ENCODE results near the gene SLIT3.
A peak's percentile ranks its signal among the peaks of the same experiment; 100 is the strongest.

SLIT3 gene

DNA sequence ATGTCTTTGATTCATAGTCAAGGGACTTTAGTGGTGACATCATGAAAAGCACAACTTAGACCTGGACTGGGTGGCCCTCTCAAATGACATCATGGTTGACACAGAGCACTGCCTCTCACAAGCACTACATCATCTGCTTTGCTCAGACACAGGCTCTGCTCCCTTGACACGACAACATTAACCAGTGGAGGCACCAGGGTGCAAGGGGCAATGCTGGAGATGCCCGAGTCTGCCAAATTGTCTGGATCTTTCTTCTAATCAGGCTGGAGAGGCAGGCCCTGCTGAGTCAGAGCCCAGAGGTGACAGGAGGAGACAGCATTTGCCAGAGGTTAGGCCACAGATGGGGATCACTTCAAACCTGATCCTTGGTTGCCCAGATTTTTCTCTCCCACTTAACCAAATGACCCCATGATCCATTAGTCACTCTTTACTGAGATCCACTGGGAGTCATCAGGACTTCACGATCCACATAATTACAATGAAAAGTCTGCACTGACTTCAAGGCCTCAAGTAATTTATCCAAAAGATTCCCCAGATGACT lies 174.4 kb downstream of the SLIT3 start:
- Histone ChIP-seq H3K4me3 (ENCODE audit: low read depth, low read length) (no peak overlapping the region), H3K27ac (no peak overlapping the region), H3K27me3 (replicated peaks) (no peaks in the 10 kb centered on the region), H3K36me3 (replicated peaks) (no peaks in the 10 kb centered on the region)
- TF ChIP-seq, protein P1, sequence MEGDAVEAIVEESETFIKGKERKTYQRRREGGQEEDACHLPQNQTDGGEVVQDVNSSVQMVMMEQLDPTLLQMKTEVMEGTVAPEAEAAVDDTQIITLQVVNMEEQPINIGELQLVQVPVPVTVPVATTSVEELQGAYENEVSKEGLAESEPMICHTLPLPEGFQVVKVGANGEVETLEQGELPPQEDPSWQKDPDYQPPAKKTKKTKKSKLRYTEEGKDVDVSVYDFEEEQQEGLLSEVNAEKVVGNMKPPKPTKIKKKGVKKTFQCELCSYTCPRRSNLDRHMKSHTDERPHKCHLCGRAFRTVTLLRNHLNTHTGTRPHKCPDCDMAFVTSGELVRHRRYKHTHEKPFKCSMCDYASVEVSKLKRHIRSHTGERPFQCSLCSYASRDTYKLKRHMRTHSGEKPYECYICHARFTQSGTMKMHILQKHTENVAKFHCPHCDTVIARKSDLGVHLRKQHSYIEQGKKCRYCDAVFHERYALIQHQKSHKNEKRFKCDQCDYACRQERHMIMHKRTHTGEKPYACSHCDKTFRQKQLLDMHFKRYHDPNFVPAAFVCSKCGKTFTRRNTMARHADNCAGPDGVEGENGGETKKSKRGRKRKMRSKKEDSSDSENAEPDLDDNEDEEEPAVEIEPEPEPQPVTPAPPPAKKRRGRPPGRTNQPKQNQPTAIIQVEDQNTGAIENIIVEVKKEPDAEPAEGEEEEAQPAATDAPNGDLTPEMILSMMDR (IDR thresholded peaks at IDR 0.05; ENCODE audit: low read depth, low read length, missing control alignments) = no peak
- in situ Hi-C loops (cut with HindIII; ENCODE audit: low pct_ligation_motif_present, low sequenced_read_pairs) = no loop called here
- no peak for DNase-seq

DNA sequence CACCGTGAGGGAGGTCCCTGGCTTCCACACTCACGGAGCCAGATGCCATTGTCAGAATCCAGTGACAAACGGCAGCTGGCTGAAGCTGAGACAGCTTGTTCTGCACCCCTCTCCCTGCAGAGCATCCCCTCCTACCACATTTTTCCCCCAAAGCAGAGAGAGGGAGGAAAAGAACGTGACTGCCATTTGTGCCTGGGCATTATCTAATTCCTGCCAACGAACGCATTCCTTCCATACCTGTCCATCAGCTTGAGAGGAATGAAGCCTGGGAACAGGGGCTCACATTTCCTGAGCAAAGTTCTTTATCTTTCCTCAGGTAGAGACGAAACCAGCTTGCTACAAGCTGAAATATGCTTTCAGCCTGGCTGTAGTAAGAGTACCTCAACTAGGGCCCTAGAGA lies 175.4 kb downstream of the SLIT3 start:
- H3K27ac ChIP-seq = no peak overlapping the region
- in situ Hi-C loops (cut with HindIII; ENCODE audit: low pct_ligation_motif_present, low sequenced_read_pairs) = no loop called here
- no peak overlapping the region for H3K4me3 ChIP-seq (ENCODE audit: low read depth, low read length)
- no peaks in the 10 kb centered on the region for H3K36me3 ChIP-seq (replicated peaks)
- H3K27me3 ChIP-seq (replicated peaks) = no peaks in the 10 kb centered on the region
- no peak for DNase-seq
- TF ChIP-seq, protein P1 (IDR thresholded peaks at IDR 0.05; ENCODE audit: low read depth, low read length, missing control alignments) = no peak

DNA sequence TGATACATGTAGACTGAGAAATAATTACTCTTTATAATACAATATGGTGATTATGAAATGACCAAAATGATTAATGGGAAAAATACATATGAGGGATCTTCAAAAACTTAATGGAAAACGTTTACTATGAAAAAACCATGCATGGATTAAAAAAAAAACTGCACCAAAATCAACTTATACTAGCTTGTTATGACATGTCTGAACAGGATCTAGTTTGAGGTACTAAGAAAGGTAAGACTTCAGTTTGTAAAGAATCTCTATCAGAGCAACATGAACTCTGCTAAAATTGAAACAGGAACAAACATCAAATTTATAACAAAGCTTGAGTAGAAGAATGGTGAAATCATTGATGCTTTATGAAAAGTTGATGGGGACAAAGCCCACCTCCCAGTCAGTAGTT lies 178.0 kb downstream of the SLIT3 start:
- Histone ChIP-seq H3K36me3 (replicated peaks) (no peaks in the 10 kb centered on the region), H3K4me3 (ENCODE audit: low read depth, low read length) (no peak overlapping the region), H3K27ac (no peak overlapping the region), H3K27me3 (replicated peaks) (no peaks in the 10 kb centered on the region)
- TF ChIP-seq, protein P1 (IDR thresholded peaks at IDR 0.05; ENCODE audit: low read depth, low read length, missing control alignments) = no peak
- in situ Hi-C loops (cut with HindIII; ENCODE audit: low pct_ligation_motif_present, low sequenced_read_pairs) = no loop called here
- DNase-seq = no peak

DNA sequence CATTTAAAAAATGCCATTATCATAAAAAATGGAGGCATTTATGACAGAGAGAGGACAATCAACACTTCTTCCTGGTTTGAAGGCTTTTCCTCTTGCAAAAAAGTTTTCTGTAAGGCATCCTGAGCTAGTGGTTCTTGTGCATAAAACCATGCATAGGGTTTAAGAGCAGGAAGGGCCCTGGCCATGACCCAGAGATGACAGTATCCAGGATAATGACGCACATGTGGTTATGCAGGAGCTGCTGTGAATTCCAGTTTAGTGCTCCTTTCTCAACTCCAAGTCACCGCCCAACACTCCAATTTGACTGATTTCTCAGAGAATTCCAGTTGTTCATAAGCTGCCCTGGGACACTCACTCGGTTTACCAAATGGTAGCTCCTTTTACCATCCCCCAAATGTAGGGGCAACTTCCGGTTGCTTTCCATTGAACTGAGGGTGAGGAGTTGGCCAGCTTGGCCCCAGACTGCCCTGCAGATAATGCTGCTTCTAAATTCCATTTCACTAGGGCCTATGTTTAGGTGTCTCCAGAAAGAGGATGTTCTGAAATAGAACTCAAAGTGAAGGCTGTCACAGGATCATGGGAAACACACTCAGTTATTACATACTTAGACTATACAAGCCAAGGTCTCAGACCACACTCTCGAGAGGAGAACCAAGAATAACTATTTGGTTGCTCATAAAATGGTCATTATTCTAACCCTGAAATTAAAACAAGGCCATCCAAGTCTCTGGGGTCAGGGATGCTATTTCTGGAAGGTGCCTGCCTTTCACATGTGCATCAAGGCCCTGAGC lies 179.1 kb downstream of the SLIT3 start:
- Histone ChIP-seq H3K4me3 (ENCODE audit: low read depth, low read length) (no peak overlapping the region), H3K27me3 (replicated peaks) (no peaks in the 10 kb centered on the region), H3K36me3 (replicated peaks) (no peaks in the 10 kb centered on the region), H3K27ac (peak overlapping the region; percentile 61)
- TF ChIP-seq, protein P1 (IDR thresholded peaks at IDR 0.05; ENCODE audit: low read depth, low read length, missing control alignments) = no peak
- in situ Hi-C loops (cut with HindIII; ENCODE audit: low pct_ligation_motif_present, low sequenced_read_pairs) = no loop called here
- peak; percentile 93 for DNase-seq

DNA sequence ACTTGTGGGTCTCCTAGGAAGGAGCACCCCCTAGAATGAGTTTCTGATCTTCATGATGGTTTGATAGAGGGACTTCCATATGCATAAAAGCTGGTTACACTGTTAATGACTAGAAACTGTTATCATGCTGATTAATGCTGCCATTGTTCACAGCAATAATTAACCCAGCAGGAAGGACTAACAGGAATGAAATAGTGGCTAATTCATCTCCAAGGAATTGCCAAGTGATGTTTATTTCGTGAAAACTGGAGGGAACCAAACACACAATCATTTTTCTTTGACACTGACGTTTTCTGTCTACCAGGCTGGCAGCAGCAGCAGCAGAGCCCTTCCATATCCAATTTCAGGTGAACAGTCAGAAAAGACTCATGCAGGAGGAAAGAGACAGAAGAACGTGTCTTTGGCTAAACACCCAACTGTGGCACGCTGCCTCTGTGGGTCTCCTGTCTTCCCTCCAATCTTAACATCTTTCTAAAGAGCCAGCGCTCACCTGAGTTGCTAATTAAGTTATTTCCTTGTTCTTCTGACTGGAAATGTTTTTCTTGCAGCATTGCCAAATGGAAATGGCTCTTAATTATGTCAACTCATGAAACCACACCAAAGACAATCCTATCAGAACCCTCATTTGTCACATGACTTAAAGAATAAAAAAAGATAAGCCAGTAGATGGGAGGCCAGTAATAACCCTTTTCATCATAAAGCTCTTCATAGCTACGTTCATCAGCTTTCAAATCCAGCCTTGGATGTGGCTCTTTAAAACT lies 181.5 kb downstream of the SLIT3 start:
- Histone ChIP-seq H3K36me3 (replicated peaks) (no peaks in the 10 kb centered on the region), H3K27ac (no peak overlapping the region), H3K27me3 (replicated peaks) (no peaks in the 10 kb centered on the region), H3K4me3 (ENCODE audit: low read depth, low read length) (no peak overlapping the region)
- in situ Hi-C loops (cut with HindIII; ENCODE audit: low pct_ligation_motif_present, low sequenced_read_pairs) = no loop called here
- DNase-seq = no peak
- TF ChIP-seq, protein P1 (IDR thresholded peaks at IDR 0.05; ENCODE audit: low read depth, low read length, missing control alignments) = no peak
